ENCODE measurements around the gene SCT.

- TF ChIP-seq NFIC (IDR thresholded peaks at IDR 0.05) (no peak), TAF1 (IDR thresholded peaks at IDR 0.05; ENCODE audit: low read depth) (no peak), EP300 (IDR thresholded peaks at IDR 0.05; ENCODE audit: borderline replicate concordance) (no peak), CREB1 (IDR thresholded peaks at IDR 0.05; ENCODE audit: low read depth) (no peak), REST (IDR thresholded peaks at IDR 0.05; ENCODE audit: low read depth) (no peak), RAD21 (IDR thresholded peaks at IDR 0.05; ENCODE audit: low read depth) (no peak), YY1 (IDR thresholded peaks at IDR 0.05; ENCODE audit: low read depth) (no peak), USF1 (IDR thresholded peaks at IDR 0.05) (no peak), EGR1 (IDR thresholded peaks at IDR 0.05) (no peak), FOXM1 (IDR thresholded peaks at IDR 0.05; ENCODE audit: borderline replicate concordance, low read depth) (no peak), TCF12 (IDR thresholded peaks at IDR 0.05; ENCODE audit: low read depth) (no peak)
Measured at GRCh38 chr11:593347-593746, 33.6 kb downstream of the SCT start.

Data from Ishikawa (cell line).